ENCODE data around the gene SLC12A7. TPM values are rescaled to one million over a fixed set of nuclear protein-coding genes. Genes with fewer than 3 reads are reported as not detected.
"Not testable (repeated sequence)": the region's sequence is repeated elsewhere in the genome, so short reads cannot be mapped to it uniquely, and the experiment has no call there.

SLC12A7 gene
- total and polyA plus RNA-seq, 10 donors, result 8.6 to 120 (median 52.3) TPM

DNA sequence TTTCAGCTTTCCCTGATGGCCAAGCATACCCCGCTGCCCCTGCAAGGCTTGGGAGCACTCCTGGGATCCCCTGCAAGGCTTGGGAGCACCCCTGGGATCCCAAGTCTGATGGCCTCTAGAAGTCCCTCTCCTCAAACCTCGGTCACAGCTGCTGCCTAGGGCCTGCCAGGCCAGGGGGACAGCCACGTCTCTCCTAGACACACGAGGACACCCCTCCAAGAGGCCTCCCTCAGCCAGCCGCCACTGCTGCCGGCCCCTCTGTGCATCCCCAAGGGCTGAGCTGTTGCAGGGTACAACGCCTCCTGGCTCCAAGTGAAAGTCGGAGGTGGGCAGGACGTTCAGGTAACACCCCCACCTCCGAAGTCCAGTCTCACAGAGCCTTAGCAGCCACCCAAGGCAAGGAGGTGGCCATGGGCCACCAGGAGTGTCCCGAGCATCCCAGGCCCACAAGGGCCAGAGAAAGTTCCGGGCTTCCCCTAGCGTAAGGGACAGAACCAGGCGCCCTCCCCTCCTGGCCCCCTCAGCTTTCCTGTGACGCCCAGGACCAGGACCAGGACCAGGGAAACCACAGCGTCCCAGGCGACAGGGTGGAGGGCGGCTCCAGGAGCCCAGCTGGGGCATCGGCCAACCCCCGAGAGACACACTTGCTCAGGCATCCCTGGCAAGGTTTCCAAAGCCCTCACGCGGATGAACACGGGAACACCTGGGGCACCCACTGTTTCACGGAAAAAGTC, 17.3 kb upstream of the SLC12A7 start:
- no peak for DNase-seq
- Histone ChIP-seq H3K27ac (no peak overlapping the region), H3K9me3 (no peaks in the 10 kb centered on the region), H3K4me1 (peaks cover 0 to 27% (median 10%) of the 10 kb centered on the region in 6 donors), H3K36me3 (no peaks in the 10 kb centered on the region), H3K4me3 (no peak overlapping the region), H3K27me3 (replicated peaks in 1 of 7) (peaks cover 0 to 40% (median 0%) of the 10 kb centered on the region in 7 donors)
- WGBS, 5 donors, result 86 to 95% (median 89%) methylated on average over 19 to 24 of the region's 24 CpGs
- TF ChIP-seq, protein P1, sequence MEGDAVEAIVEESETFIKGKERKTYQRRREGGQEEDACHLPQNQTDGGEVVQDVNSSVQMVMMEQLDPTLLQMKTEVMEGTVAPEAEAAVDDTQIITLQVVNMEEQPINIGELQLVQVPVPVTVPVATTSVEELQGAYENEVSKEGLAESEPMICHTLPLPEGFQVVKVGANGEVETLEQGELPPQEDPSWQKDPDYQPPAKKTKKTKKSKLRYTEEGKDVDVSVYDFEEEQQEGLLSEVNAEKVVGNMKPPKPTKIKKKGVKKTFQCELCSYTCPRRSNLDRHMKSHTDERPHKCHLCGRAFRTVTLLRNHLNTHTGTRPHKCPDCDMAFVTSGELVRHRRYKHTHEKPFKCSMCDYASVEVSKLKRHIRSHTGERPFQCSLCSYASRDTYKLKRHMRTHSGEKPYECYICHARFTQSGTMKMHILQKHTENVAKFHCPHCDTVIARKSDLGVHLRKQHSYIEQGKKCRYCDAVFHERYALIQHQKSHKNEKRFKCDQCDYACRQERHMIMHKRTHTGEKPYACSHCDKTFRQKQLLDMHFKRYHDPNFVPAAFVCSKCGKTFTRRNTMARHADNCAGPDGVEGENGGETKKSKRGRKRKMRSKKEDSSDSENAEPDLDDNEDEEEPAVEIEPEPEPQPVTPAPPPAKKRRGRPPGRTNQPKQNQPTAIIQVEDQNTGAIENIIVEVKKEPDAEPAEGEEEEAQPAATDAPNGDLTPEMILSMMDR (IDR thresholded peaks at IDR 0.05 in 8 of 11, conservative IDR thresholded peaks at IDR 0.05 in 3 of 11), result no peak
- TF ChIP-seq POLR2A (IDR thresholded peaks at IDR 0.05) (no peak), POLR2AphosphoS5 (IDR thresholded peaks at IDR 0.05) (no peak)
- intact Hi-C loops (cut with DNase I; ENCODE audit: low total_unique reads), result no loop called here

DNA sequence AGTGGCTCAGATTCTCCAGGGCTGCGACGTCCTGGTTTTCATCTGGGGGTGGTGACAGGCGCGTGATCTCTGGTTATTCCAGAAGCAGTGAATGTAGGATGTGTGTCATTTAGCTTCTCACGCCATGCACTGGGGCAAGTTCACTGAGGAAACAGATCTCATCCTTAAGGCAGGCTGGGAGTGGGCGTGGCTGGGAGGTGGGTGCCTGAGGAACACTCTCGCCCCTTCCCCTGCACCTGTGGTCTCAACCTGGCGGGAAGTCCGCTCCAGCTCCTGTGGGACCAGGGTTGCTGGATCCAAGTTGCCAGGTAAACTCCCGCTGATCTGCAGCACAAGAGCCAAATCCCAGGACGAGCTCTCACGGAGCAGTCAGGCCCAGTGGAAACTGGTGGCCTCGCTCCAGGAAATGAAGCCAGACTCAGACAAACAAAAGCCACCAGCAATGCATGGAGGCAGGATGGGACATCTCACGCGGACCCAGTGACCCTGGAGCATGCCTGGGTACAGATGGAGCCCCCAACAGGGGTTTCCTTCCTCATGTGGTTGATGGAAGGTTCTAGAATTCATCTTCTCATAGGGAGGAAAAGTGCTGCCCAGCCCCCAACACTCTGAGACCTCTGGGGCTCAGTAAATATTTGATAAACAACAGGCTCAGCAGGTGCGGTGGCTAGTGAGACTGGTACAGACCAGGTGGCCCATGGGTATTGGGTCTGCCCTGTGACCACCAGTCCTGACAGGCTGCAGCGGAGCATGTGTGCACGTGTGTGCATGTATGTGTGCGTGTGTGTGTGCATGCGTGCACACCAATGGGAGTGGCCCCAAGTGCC, 16.3 kb upstream of the SLC12A7 start:
- intact Hi-C loops (cut with DNase I; ENCODE audit: low total_unique reads), result no loop called here
- no peaks in the 10 kb centered on the region for H3K9me3 ChIP-seq
- DNase-seq, result no peak
- H3K4me1 ChIP-seq, result peaks cover 0 to 18% (median 1%) of the 10 kb centered on the region in 6 donors
- peaks cover 0 to 33% (median 0%) of the 10 kb centered on the region in 7 donors for H3K27me3 ChIP-seq (replicated peaks in 1 of 7)
- no peaks in the 10 kb centered on the region for H3K36me3 ChIP-seq
- H3K27ac ChIP-seq, result no peak overlapping the region
- 71 to 85% (median 78%) methylated on average over 20 of the region's 20 CpGs for WGBS, 5 donors
- H3K4me3 ChIP-seq, result no peak overlapping the region
- no peak for TF ChIP-seq POLR2AphosphoS5 (IDR thresholded peaks at IDR 0.05)
- TF ChIP-seq, protein P1 (IDR thresholded peaks at IDR 0.05 in 8 of 11, conservative IDR thresholded peaks at IDR 0.05 in 3 of 11), result no peak
- TF ChIP-seq POLR2A (IDR thresholded peaks at IDR 0.05), result no peak

GRCh38 chr5:1125695-1126094, 13.8 kb upstream of the SLC12A7 start:
- H3K36me3 ChIP-seq; DNase-seq; intact Hi-C loops (cut with DNase I; ENCODE audit: low total_unique reads); H3K9me3 ChIP-seq; H3K4me3 ChIP-seq: not testable (repeated sequence)
- WGBS, 5 donors, result 94 to 98% (median 96%) methylated on average over 2 of the region's 2 CpGs
- Histone ChIP-seq H3K4me1 (peaks cover 0 to 14% (median 0%) of the 10 kb centered on the region in 6 donors), H3K27ac (peak overlapping the region in 1 of 8 donors; percentile 51), H3K27me3 (replicated peaks in 1 of 7) (peaks cover 0 to 18% (median 0%) of the 10 kb centered on the region in 7 donors)

- H3K4me1 ChIP-seq, result peaks cover 0 to 14% (median 0%) of the 10 kb centered on the region in 6 donors
- peak overlapping the region in 2 of 8 donors; percentile 16 to 51 for H3K27ac ChIP-seq
- no peak for DNase-seq
- H3K36me3 ChIP-seq, result no peaks in the 10 kb centered on the region
- 66 to 79% (median 75%) methylated on average over 6 of the region's 6 CpGs for WGBS, 5 donors
- H3K9me3 ChIP-seq, result no peaks in the 10 kb centered on the region
- intact Hi-C loops (cut with DNase I; ENCODE audit: low total_unique reads), result no loop called here
- no peak overlapping the region for H3K4me3 ChIP-seq
- H3K27me3 ChIP-seq (replicated peaks in 1 of 7), result peaks cover 0 to 11% (median 0%) of the 10 kb centered on the region in 7 donors
- TF ChIP-seq POLR2AphosphoS5 (IDR thresholded peaks at IDR 0.05) (no peak), POLR2A (IDR thresholded peaks at IDR 0.05) (no peak)
- TF ChIP-seq, protein P1 (IDR thresholded peaks at IDR 0.05 in 8 of 11, conservative IDR thresholded peaks at IDR 0.05 in 3 of 11), result no peak
These were observed 13.1 kb upstream of the SLC12A7 start for GRCh38 chr5:1125030-1125357.

Measured in spleen (tissue), 11 donors.